H1 (cell line): ENCODE data around the gene PLXDC2. TPM values are rescaled to one million over a fixed set of nuclear protein-coding genes. Genes with fewer than 3 reads are reported as not detected.

Experiments
- CTCF ChIA-PET: fragments of 300-600 bp; sonication (Branson Sonifier 250); formaldehyde crosslinking; loops from one replicate; lab custom pipeline; 2021; ENCODE audit not compliant: partially characterized antibody; lab: Charles Lee
- POLR2A ChIA-PET: fragments of 300-600 bp; sonication (Branson Sonifier 250); formaldehyde crosslinking; loops from one replicate; lab custom pipeline; 2021; ENCODE audit warnings: inconsistent platforms; ENCODE audit not compliant: partially characterized antibody; lab: Charles Lee
- DNase-seq, 2 experiments: peaks; one replicate each; pipeline versions ENCODE4 v3.0.0 to v3.0.0-alpha.2; 2010 to 2022; ENCODE audit warnings: low spot score in 2 of 2, low read depth in 1 of 2, mixed read lengths in 1 of 2
- FAIRE-seq: peaks from 2 replicates; lab custom pipeline; 2011; peaks lifted over from hg19 to GRCh38; lab: Jason Lieb, UNC
- H2AFZ ChIP-seq: 2 replicates; pipeline ENCODE4 v1.8.1; 2012; ENCODE audit warnings: low read length, inconsistent platforms
- H2AK5ac ChIP-seq: 2 replicates; pipeline ENCODE4 v1.6.1; 2013; ENCODE audit warnings: low read depth, low read length
- H2BK120ac ChIP-seq: replicated peaks from 2 replicates; pipeline ENCODE3; 2013; ENCODE audit warnings: low read depth, low read length, inconsistent platforms
- H2BK12ac ChIP-seq: 2 replicates; pipeline ENCODE4 v1.6.1; 2013; ENCODE audit warnings: low read depth, low read length
- H2BK15ac ChIP-seq: 2 replicates; pipeline ENCODE4 v1.6.1; 2013; ENCODE audit warnings: low read length
- H2BK20ac ChIP-seq: 2 replicates; pipeline ENCODE4 v1.6.1; 2013; ENCODE audit warnings: low read length
- H2BK5ac ChIP-seq: 2 replicates; pipeline ENCODE4 v1.6.1; 2013; ENCODE audit warnings: low read depth, low read length
- H3K14ac ChIP-seq: 2 replicates; pipeline ENCODE4 v1.6.1; 2013; ENCODE audit warnings: inconsistent platforms; ENCODE audit not compliant: insufficient read length
- H3K18ac ChIP-seq: 2 replicates; pipeline ENCODE4 v1.6.1; 2013; ENCODE audit warnings: low read length; ENCODE audit errors: extremely low read depth
- H3K23ac ChIP-seq: 2 replicates; pipeline ENCODE4 v1.6.1; 2013; ENCODE audit warnings: inconsistent platforms; ENCODE audit not compliant: insufficient read length
- H3K23me2 ChIP-seq: 2 replicates; pipeline ENCODE4 v1.6.1; 2013; ENCODE audit warnings: low read depth, low read length
- H3K27ac ChIP-seq: 2 replicates; pipeline ENCODE4 v1.6.1; 2011; ENCODE audit warnings: low read depth, low read length, inconsistent platforms
- H3K27me3 ChIP-seq, 4 experiments: replicated peaks in 1 of 4; 1 replicate in 1 of 4; 2 replicates in 3 of 4; pipeline versions ENCODE4 v1.6.1 to v1.8.1; 2011 to 2013; ENCODE audit warnings: low read length in 3 of 4, mild to moderate bottlenecking in 3 of 4, inconsistent platforms in 2 of 4, mixed read lengths in 2 of 4, moderate library complexity in 1 of 4; ENCODE audit not compliant: control insufficient read depth in 3 of 4, insufficient read depth in 3 of 4; ENCODE audit errors: extremely low read depth in 1 of 4
- H3K36me3 ChIP-seq, 4 experiments: 2 replicates each; pipeline versions ENCODE4 v1.6.1 to v1.8.1; 2011 to 2013; ENCODE audit warnings: mild to moderate bottlenecking in 4 of 4, low read length in 3 of 4, moderate library complexity in 2 of 4, control low read depth in 1 of 4, inconsistent platforms in 1 of 4; ENCODE audit not compliant: insufficient read depth in 4 of 4, control insufficient read depth in 2 of 4
- H3K4ac ChIP-seq: replicated peaks from 2 replicates; pipeline ENCODE3; 2013; ENCODE audit warnings: low read length, low read depth, mixed read lengths, inconsistent platforms; ENCODE audit not compliant: insufficient read length
- H3K4me1 ChIP-seq, 4 experiments: replicated peaks in 1 of 4; 1 replicate in 1 of 4; 2 replicates in 3 of 4; pipeline versions ENCODE4 v1.6.1 to v1.8.1; 2011 to 2013; ENCODE audit warnings: low read length in 3 of 4, inconsistent platforms in 2 of 4, mixed read lengths in 1 of 4; ENCODE audit not compliant: insufficient read depth in 4 of 4, control insufficient read depth in 3 of 4
- H3K4me2 ChIP-seq, 2 experiments: 2 replicates each; pipeline versions ENCODE4 v1.6.1 to v1.8.1; 2011 to 2013; ENCODE audit warnings: low read depth in 2 of 2, low read length in 2 of 2, control low read depth in 1 of 2, inconsistent platforms in 1 of 2, mild to moderate bottlenecking in 1 of 2; ENCODE audit not compliant: insufficient read depth in 1 of 2
- H3K4me3 ChIP-seq, 4 experiments: fragments of 200-600, 300-600 bp in 1 of 4; sonication (generic), shearing (Covaris generic), sonication (Bioruptor Twin) in 1 of 4; 2 replicates each; pipeline versions ENCODE4 v1.5.1 to v1.8.1; 2011 to 2016; ENCODE audit warnings: low read length in 4 of 4, low read depth in 3 of 4, control low read depth in 2 of 4, inconsistent platforms in 2 of 4, mild to moderate bottlenecking in 2 of 4, mixed read lengths in 1 of 4, moderate library complexity in 1 of 4; ENCODE audit not compliant: insufficient read depth in 2 of 4; ENCODE audit errors: extremely low read depth in 1 of 4
- H3K56ac ChIP-seq: replicated peaks from 2 replicates; pipeline ENCODE3; 2013; ENCODE audit warnings: low read depth, mild to moderate bottlenecking, mixed read lengths, low read length, inconsistent platforms; ENCODE audit not compliant: insufficient read length
- H3K79me1 ChIP-seq: 2 replicates; pipeline ENCODE4 v1.6.1; 2013; ENCODE audit warnings: low read depth, low read length, control low read depth
- H3K79me2 ChIP-seq, 2 experiments: 2 replicates each; pipeline versions ENCODE4 v1.6.1 to v1.8.1; 2012 to 2013; ENCODE audit warnings: low read length in 2 of 2, mild to moderate bottlenecking in 2 of 2, inconsistent platforms in 1 of 2; ENCODE audit not compliant: insufficient read depth in 2 of 2, control insufficient read depth in 1 of 2
- H3K9ac ChIP-seq, 4 experiments: replicated peaks in 1 of 4; 1 replicate in 1 of 4; 2 replicates in 3 of 4; pipeline versions ENCODE4 v1.6.1 to v1.8.1; 2011 to 2013; ENCODE audit warnings: low read depth in 3 of 4, low read length in 3 of 4, control low read depth in 2 of 4, mild to moderate bottlenecking in 2 of 4, moderate library complexity in 2 of 4, inconsistent platforms in 1 of 4; ENCODE audit errors: extremely low read depth in 1 of 4
- H3K9me3 ChIP-seq, 2 experiments: 2 replicates each; pipeline versions ENCODE4 v1.6.1 to v1.8.1; 2012 to 2013; ENCODE audit warnings: mild to moderate bottlenecking in 2 of 2, moderate library complexity in 2 of 2, control low read depth in 1 of 2, inconsistent platforms in 1 of 2, low read depth in 1 of 2, low read length in 1 of 2, mixed read lengths in 1 of 2; ENCODE audit not compliant: insufficient read depth in 2 of 2
- H4K20me1 ChIP-seq, 2 experiments: replicated peaks in 1 of 2; 2 replicates each; pipeline versions ENCODE3 to v1.8.1; 2011 to 2013; ENCODE audit warnings: inconsistent platforms in 2 of 2, low read length in 2 of 2, mild to moderate bottlenecking in 1 of 2; ENCODE audit not compliant: insufficient read depth in 2 of 2, control insufficient read depth in 1 of 2
- H4K5ac ChIP-seq: 2 replicates; pipeline ENCODE4 v1.6.1; 2013; ENCODE audit warnings: low read length, low read depth, mixed read lengths, inconsistent platforms; ENCODE audit not compliant: insufficient read length
- H4K8ac ChIP-seq: 2 replicates; pipeline ENCODE4 v1.8.0; 2013; ENCODE audit warnings: mild to moderate bottlenecking, moderate library complexity, low read length, inconsistent platforms; ENCODE audit not compliant: insufficient read depth; ENCODE audit errors: extremely low read depth
- H4K91ac ChIP-seq: replicated peaks from 2 replicates; pipeline ENCODE3; 2013; ENCODE audit warnings: low read length, mixed read lengths, inconsistent platforms; ENCODE audit not compliant: insufficient read length
- CBX8 ChIP-seq: fragments of 300-800, 300-1000 bp; sonication (generic); IDR thresholded peaks from 2 replicates; pipeline ENCODE4 v1.7.1; 2016; ENCODE audit warnings: low read depth, low read length, borderline replicate concordance
- CHD1 ChIP-seq: IDR thresholded peaks from 2 replicates; pipeline ENCODE4 v1.6.1; 2012; ENCODE audit warnings: low read depth, low read length, improper control_type of control experiment
- EGR1 ChIP-seq: IDR thresholded peaks from 2 replicates; pipeline ENCODE4 v1.6.1; 2011; ENCODE audit warnings: low read depth, low read length, borderline replicate concordance
- POLR2A ChIP-seq, 2 experiments: IDR thresholded peaks; 1 replicate in 1 of 2; 2 replicates in 1 of 2; pipeline ENCODE4 v1.6.1; 2011; ENCODE audit warnings: low read depth in 2 of 2, low read length in 2 of 2, mild to moderate bottlenecking in 2 of 2; ENCODE audit errors: control extremely low read depth in 1 of 2
- RAD21 ChIP-seq, 2 experiments: IDR thresholded peaks in 1 of 2; conservative IDR thresholded peaks in 1 of 2; 2 replicates each; pipeline ENCODE4 v1.6.1; 2011; ENCODE audit warnings: low read depth in 2 of 2, low read length in 2 of 2, improper control_type of control experiment in 1 of 2, inconsistent platforms in 1 of 2, mild to moderate bottlenecking in 1 of 2, moderate library complexity in 1 of 2
- RXRA ChIP-seq: IDR thresholded peaks from 2 replicates; pipeline ENCODE4 v1.6.1; 2011; ENCODE audit warnings: low read depth, mild to moderate bottlenecking, low read length, moderate library complexity; ENCODE audit not compliant: insufficient read depth
- SP1 ChIP-seq: IDR thresholded peaks from 2 replicates; pipeline ENCODE4 v1.6.1; 2011; ENCODE audit warnings: low read depth, low read length
- SRF ChIP-seq: IDR thresholded peaks from 2 replicates; pipeline ENCODE4 v1.6.1; 2011; ENCODE audit warnings: mild to moderate bottlenecking, low read depth, low read length, moderate library complexity
- TEAD4 ChIP-seq: IDR thresholded peaks from 2 replicates; pipeline ENCODE4 v1.6.1; 2012; ENCODE audit warnings: low read depth, low read length, inconsistent platforms, mixed read lengths
- ZNF274 ChIP-seq: IDR thresholded peaks from 2 replicates; pipeline ENCODE4 v1.7.0; 2012; ENCODE audit warnings: low read length, borderline replicate concordance; ENCODE audit errors: extremely low read depth
- WGBS, 2 experiments: shearing (Covaris generic) in 1 of 2; methylation state at CpG; one replicate each; pipeline versions ENCODE4 v1.1.6 to v1.1.7; 2013 to 2015; ENCODE audit warnings: low lambda C conversion rate in 2 of 2, mixed read lengths in 2 of 2, inconsistent platforms in 1 of 2, low coverage in 1 of 2, missing lambda C conversion rate in 1 of 2; ENCODE audit not compliant: insufficient replicate concordance in 2 of 2, insufficient coverage in 1 of 2, insufficient read length in 1 of 2; ENCODE audit errors: extremely low coverage in 1 of 2, missing lambda C conversion rate in 1 of 2; 5-methylcytosine and 5-hydroxymethylcytosine counted together
- polyA plus RNA-seq, 7 experiments: library from polyadenylated mRNA; depleted of rRNA in 3 of 7; stranded (reverse) in 5 of 7; unstranded in 2 of 7; fragments of >200 nt in 5 of 7; fragments of 200-250 nt in 2 of 7; gene quantifications; 1 replicate in 5 of 7; 2 replicates in 1 of 7; 4 replicates in 1 of 7; pipeline versions ENCODE4 v1.2.1 to v1.2.3, GENCODE V29; 2011 to 2013; ENCODE audit warnings: missing spikeins in 2 of 7, mixed read lengths in 2 of 7
- total RNA-seq: library from RNA; stranded (reverse); fragmentation: NEBNext Ultra II Directional; extraction: Animal tissue kit (Norgen Biotek cat#: 25700); gene quantifications from 2 replicates; pipeline ENCODE4 v1.2.1, GENCODE V29; 2021
- TF ChIP-seq, protein P1 (sequence below): IDR thresholded peaks from 2 replicates; pipeline ENCODE4 v1.6.1; 2012; ENCODE audit warnings: inconsistent platforms

PLXDC2 gene
- total and polyA plus RNA-seq, 2 of the 8 experiments (the other 6 are each of a cell fraction or from before 2014, with no cell fraction given), result 23.0 to 40.5 TPM

DNA sequence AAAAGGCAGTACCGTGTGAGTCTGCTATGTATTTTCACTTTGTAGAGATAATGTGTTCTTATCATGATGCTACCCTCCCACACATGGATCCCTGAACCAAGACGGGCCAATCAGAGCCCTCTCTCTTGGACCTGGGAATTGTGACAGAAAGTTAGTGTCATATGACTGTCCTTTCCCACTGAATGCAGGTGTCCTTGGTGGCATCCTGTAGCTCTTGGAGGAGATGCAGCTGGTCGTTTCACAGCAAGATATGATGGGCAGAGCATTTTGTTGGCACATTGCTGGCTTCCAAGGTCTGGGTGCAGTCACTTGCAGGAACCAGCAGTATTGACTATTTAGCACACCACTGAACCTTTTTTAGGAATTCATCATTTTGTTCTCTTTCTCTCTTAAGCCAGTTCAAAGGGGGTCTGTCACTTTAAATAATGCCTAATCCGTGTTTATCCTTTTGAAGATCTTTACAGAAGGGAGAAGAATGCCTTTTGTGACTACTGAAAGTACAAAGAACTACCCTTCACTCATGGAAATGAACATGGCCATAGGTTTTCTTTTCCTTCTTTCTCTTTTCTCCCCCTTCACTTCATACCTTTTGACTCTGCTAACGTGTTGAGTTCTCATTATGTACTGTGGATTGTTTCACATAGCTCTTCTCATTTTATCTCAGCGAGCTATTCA, 125.1 kb downstream of the PLXDC2 start:
- Histone ChIP-seq H2BK5ac (no peak overlapping the region), H3K23me2 (no peaks in the 10 kb centered on the region), H3K4ac (no peak overlapping the region), H3K27me3 (no peaks in the 10 kb centered on the region), H3K14ac (no peak overlapping the region), H3K18ac (peak overlapping the region; percentile 55; the same call in 1 of the 2 replicates), H4K20me1 (peaks cover 0 to 2% of the 10 kb centered on the region in 2 experiments), H2BK120ac (no peak overlapping the region), H2BK20ac (peak overlapping the region; percentile 43; the same call in 1 of the 2 replicates), H3K36me3 (peaks cover 0 to 3% (median 0%) of the 10 kb centered on the region in 4 experiments; a peak in 4 of 8 replicates), H4K91ac (no peak overlapping the region), H3K9ac (no peak overlapping the region), H3K4me2 (peak overlapping the region; percentile 8 to 62; a peak in 2 of 4 replicates), H3K4me1 (peaks cover 0 to 10% (median 8%) of the 10 kb centered on the region in 4 experiments; a peak in 5 of 7 replicates), H3K79me2 (peaks cover 0 to 78% of the 10 kb centered on the region in 2 experiments; a peak in 3 of 4 replicates), H3K9me3 (peaks cover 0 to 3% of the 10 kb centered on the region in 2 experiments; a peak in 1 of 4 replicates), H3K23ac (no peak overlapping the region), H4K8ac (no peak overlapping the region), H2BK12ac (peak overlapping the region; percentile 62; the same call in 1 of the 2 replicates), H3K4me3 (no peak overlapping the region), H2AFZ (no peak overlapping the region), H2BK15ac (no peak overlapping the region), H2AK5ac (no peak overlapping the region), H3K56ac (no peak overlapping the region), H3K27ac (no peak overlapping the region), H4K5ac (no peak overlapping the region), H3K79me1 (peaks cover 3% of the 10 kb centered on the region; the same call in 1 of the 2 replicates)
- POLR2A ChIA-PET, result interaction anchor here (0.7 kb wide), 1 partner anchor 16 kb away, joined by 3 read pairs; no protein-coding TSS in a partner anchor
- WGBS, 2 experiments, result 68% methylated on average over 6 of the region's 6 CpGs; no CpG with 5 or more reads in 1 of the 2 experiments
- no peak for DNase-seq
- FAIRE-seq, result no peak
- CTCF ChIA-PET, result no interaction called here
- TF ChIP-seq, protein P1, sequence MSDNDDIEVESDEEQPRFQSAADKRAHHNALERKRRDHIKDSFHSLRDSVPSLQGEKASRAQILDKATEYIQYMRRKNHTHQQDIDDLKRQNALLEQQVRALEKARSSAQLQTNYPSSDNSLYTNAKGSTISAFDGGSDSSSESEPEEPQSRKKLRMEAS, result no peak
- TF ChIP-seq RAD21 (IDR thresholded peaks at IDR 0.05 in 1 of 2, conservative IDR thresholded peaks at IDR 0.05 in 1 of 2; ENCODE audit: low read depth in 2 of 2, low read length in 2 of 2), result no peak
- TF ChIP-seq SRF, result no peak
- TF ChIP-seq SP1, result no peak
- TF ChIP-seq CHD1, result no peak
- TF ChIP-seq RXRA, result no peak
- TF ChIP-seq ZNF274, result no peak
- no peak for TF ChIP-seq EGR1
- no peak for TF ChIP-seq POLR2A (IDR thresholded peaks at IDR 0.05; ENCODE audit: control extremely low read depth in 1 of 2, low read depth in 2 of 2, low read length in 2 of 2)
- TF ChIP-seq TEAD4, result no peak
- no peak for TF ChIP-seq CBX8
